ENCODE measurements around the gene SCAF1. TPM values are rescaled to one million over a fixed set of nuclear protein-coding genes. Genes with fewer than 3 reads are reported as not detected.

Gene SCAF1
- total RNA-seq, 1 experiment from 2014 or later, result 83.4 TPM

DNA sequence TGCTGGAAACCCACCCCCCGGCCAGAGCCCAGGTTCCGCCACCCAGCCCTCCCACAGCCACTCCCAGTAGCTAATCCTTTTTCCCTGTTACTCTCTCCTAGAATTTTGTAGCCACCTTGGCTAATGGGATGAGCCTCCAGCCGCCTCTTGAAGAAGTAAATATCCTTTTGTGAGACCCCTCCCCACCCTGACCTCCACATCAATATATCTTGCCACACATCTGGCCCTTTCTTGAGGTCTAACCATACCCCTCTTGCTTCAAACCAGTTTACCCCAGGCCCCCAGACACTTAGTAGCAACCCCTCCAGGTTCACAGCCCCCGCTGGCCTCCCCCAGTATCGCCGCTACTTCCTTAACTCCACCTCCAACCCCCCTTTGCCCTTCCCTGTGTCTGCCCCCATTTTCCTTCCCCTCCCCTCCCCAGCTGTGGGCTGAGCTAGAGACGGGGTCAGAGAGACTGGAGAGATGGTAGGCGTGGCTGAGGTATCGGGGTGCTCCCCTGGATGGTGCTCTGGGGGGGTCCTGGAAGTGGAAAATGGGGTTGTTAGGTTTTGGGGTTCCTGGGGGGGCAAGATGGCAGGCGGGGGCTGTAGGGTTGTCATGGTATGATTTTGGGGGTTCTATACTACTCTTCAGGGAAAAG lies 37.9 kb downstream of the SCAF1 start:
- Histone ChIP-seq H3K4me1 (peaks cover 15% of the 10 kb centered on the region), H3K4me3 (ENCODE audit: low read depth, low read length) (no peak overlapping the region), H3K9me3 (no peaks in the 10 kb centered on the region), H3K36me3 (ENCODE audit: control insufficient read depth, insufficient read depth, low read length) (peaks cover 2% of the 10 kb centered on the region; the same call in 1 of the 2 replicates), H3K27me3 (replicated peaks; ENCODE audit: control insufficient read depth, insufficient read depth, low read length) (no peaks in the 10 kb centered on the region)
- peaks cover 82% of the 10 kb centered on the region for H3K36me3 Mint-ChIP-seq (ENCODE audit: insufficient read depth, unreplicated experiment)
- intact Hi-C loops (cut with micrococcal nuclease; ENCODE audit: unreplicated experiment), result loop anchor here (1.0 to 5.0 kb wide), 4 partner anchors 67 to 187 kb away; partner anchors contain the start of genes AP2A1 and PNKP
- H3K27ac Mint-ChIP-seq (ENCODE audit: unreplicated experiment), result peak overlapping the region; percentile 52
- peaks cover 9% of the 10 kb centered on the region for H3K4me1 Mint-ChIP-seq (ENCODE audit: low read depth, unreplicated experiment)
- no TSS peak for BruUV-seq (replicated peaks)
- H3K27me3 Mint-ChIP-seq (ENCODE audit: insufficient read depth, unreplicated experiment), result no peaks in the 10 kb centered on the region
- DNase-seq, result no peak
- H3K4me3 Mint-ChIP-seq (ENCODE audit: unreplicated experiment), result peak overlapping the region; percentile 78
- POLR2A ChIA-PET, result interaction anchor here (0.7 kb wide), 1 partner anchor 137 kb away, joined by 13 read pairs; no protein-coding TSS in a partner anchor
- no peak for TF ChIP-seq CTCF (IDR thresholded peaks at IDR 0.05; ENCODE audit: insufficient read depth in 1 of 2, low read depth in 1 of 2, low read length in 1 of 2, severe bottlenecking in 1 of 2, unreplicated experiment in 1 of 2)
- CTCF ChIA-PET, result interaction anchor here (0.6 to 1.3 kb wide), 4 partner anchors 40 to 297 kb away, joined by 3 to 4 read pairs (median 3); partner anchors contain the start of gene RRAS
- no peaks in the 10 kb centered on the region for H3K9me3 Mint-ChIP-seq (ENCODE audit: unreplicated experiment)

DNA sequence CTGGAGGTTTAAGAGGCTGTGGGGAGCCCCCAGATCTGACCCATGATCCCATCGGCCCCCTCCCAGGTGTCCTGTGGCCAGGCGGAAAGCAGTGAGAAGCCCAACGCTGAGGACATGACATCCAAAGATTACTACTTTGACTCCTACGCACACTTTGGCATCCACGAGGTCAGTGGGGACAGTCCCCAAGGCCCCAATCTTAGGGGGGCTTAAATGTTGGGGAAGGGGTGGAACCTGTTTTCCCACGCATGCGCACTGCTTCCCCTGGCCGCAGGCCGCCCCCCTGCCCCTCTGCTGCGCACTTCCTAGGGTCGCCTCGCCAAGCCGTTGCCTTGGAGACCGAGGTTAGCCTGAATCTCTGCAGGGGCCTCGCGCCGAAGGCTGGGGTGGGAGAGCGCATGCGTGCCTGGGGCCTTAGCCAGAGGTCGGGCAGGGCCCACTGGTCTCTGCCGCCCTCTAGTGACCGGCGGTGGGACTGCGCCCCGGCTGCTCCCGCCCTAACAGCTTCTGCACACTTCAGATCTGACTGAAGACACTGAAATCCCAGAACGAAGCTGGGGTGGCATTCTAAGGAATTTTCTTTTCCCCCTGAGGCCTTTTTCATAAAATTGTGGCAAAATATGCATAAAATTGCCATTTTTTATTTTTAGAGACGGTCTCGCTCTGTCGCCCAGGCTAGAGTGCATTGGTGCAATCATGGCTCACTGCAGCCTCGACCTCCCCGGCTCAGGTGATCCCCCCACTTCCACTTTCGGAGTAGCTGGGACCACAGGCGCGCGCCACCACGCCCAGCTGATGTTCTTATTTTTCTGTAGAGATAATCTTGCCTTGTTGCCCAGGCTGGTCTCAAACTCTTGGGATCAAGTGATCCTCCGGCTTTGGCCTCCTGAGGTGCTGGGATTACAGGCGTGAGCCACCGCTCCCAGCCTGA lies 38.7 kb downstream of the SCAF1 start:
- H3K27me3 Mint-ChIP-seq (ENCODE audit: insufficient read depth, unreplicated experiment), result no peaks in the 10 kb centered on the region
- BruUV-seq (replicated peaks), result no TSS peak

More for the DNA sequence above, 38.7 kb downstream of the SCAF1 start:
- ChIA-PET POLR2A (interaction anchor here (0.9 kb wide), 1 partner anchor 41 kb away, joined by 4 read pairs; the partner anchor contains the start of gene RRAS), CTCF (interaction anchor here (0.5 to 1.0 kb wide), 9 partner anchors 17 to 296 kb away, joined by 3 to 6 read pairs (median 3); partner anchors contain the start of genes AP2A1 and RRAS)
- H3K27ac Mint-ChIP-seq (ENCODE audit: unreplicated experiment), result peak overlapping the region; percentile 52
- TF ChIP-seq CTCF (IDR thresholded peaks at IDR 0.05; ENCODE audit: insufficient read depth in 1 of 2, low read depth in 1 of 2, low read length in 1 of 2, severe bottlenecking in 1 of 2, unreplicated experiment in 1 of 2), result peak; percentile 98
- peaks cover 90% of the 10 kb centered on the region for H3K36me3 Mint-ChIP-seq (ENCODE audit: insufficient read depth, unreplicated experiment)
- no peak overlapping the region for H3K4me3 ChIP-seq (ENCODE audit: low read depth, low read length)
- intact Hi-C loops (cut with micrococcal nuclease; ENCODE audit: unreplicated experiment), result loop anchor here (1.0 kb wide), 1 partner anchor 174 kb away; no protein-coding TSS in a partner anchor
- peaks cover 15% of the 10 kb centered on the region for H3K4me1 ChIP-seq
- H3K27me3 ChIP-seq (replicated peaks; ENCODE audit: control insufficient read depth, insufficient read depth, low read length), result no peaks in the 10 kb centered on the region
- H3K36me3 ChIP-seq (ENCODE audit: control insufficient read depth, insufficient read depth, low read length), result peaks cover 2% of the 10 kb centered on the region; the same call in 1 of the 2 replicates
- H3K4me3 Mint-ChIP-seq (ENCODE audit: unreplicated experiment), result no peak overlapping the region
- H3K4me1 Mint-ChIP-seq (ENCODE audit: low read depth, unreplicated experiment), result peaks cover 13% of the 10 kb centered on the region
- peak; percentile 86 to 95 for DNase-seq
- no peaks in the 10 kb centered on the region for H3K9me3 Mint-ChIP-seq (ENCODE audit: unreplicated experiment)
- no peaks in the 10 kb centered on the region for H3K9me3 ChIP-seq

All from Caco-2 (cell line).